Measurements from ENCODE around the gene FAM13C. TPM values are rescaled to one million over a fixed set of nuclear protein-coding genes. Genes with fewer than 3 reads are reported as not detected.

FAM13C gene
- polyA plus RNA-seq, 1 donor: 7.1 TPM

DNA sequence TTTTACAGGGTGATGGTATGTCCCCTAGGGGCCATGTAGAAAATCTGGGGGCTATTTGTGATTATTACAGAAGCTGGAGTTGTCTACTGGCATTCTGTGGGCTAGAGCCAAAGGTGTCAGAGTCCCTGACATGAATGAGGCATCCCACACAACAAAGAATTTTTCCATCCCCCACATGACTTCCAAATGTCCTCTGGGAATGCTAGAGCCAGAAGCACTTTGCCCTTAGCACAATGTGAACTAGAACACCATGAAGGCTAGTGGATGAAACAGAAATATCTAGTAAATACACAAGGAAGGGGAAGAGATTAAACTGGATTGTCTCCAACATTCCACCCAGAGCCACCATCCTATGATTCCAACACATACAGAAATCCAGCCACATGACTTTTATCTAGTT lies 46.9 kb downstream of the FAM13C start:
- no peak for DNase-seq

DNA sequence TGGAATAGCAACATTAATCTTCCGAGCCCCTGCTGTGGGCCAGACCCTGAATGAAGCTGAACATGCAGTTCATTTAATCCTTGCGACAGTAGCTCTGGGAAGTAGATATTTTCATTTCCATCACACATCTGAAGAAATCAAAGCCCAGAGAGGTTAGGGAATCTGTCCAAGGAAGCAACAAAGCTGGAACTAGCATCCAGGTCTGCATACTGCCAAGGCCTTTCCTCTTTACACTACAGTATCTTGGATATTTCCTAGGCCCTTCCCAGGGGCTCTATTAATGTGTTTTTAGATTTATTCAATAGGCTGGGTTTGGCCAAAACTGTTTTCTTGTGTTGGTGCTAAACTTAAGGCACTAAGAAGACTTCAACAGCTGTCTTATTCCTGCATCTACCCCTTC lies 48.1 kb downstream of the FAM13C start:
- DNase-seq: no peak

DNA sequence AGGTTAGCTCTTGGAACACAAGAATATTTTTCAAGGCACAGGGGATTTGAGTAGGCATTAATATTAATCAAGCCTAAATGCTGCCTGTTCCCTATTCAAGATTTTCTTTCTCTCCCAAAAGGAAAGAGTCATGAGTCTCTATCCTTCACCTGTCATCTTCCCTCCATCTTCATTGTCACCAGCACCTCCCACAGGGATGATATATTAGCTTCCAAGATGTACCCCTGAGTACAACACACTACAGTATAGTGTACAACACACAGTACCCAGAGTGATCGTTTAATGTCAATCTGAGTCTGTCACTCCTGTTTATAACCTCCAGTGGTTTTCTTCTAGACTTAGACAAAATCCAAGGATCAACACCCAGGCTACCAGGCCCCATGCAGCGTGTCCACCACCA lies 50.1 kb downstream of the FAM13C start:
- DNase-seq: no peak

DNA sequence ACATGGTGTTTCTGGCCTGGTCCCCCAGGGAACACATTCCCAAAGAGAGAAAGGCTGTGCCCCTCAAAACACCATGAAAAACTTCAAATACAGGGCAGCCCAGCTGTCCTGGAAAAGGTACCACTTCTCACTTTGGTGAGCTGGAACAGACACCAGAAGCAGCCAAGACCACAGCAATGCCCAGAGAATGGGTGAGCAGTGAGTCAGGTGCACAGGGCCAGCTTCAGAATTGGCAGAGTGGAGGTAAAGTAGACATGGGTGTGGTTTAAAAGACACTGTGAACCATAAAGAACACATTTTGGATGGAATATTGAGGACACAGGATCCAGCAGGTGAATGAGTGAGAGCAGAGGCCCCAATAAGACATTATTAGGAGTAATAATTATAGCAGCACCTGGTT lies 51.3 kb downstream of the FAM13C start:
- DNase-seq: no peak

DNA sequence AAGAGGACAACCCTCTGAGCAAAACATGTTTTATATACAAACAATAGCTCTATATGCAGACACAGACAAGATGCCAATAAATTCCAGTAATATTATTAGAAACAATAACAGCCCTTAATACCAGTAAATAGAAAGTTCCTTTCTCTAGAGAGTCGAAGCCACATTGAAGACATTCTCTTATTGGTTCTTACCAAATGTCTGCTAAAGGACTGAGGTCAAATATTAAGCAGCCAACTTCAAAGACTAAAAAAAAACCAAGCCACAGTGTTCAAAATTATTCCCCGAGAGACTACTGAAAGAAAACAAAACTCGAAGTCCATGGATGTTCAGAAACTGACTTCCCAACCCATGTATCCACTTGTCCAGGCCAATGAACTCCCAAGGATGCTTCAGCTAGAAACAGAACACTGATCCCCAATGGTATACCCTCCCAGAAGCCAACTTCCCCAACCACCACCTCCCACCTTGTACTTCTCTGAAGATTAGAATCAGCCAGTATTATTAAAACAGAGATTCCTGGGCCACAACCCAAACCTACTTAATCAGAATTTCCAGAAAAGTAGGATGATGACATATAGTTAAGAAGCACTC lies 51.9 kb downstream of the FAM13C start:
- no peak for DNase-seq

DNA sequence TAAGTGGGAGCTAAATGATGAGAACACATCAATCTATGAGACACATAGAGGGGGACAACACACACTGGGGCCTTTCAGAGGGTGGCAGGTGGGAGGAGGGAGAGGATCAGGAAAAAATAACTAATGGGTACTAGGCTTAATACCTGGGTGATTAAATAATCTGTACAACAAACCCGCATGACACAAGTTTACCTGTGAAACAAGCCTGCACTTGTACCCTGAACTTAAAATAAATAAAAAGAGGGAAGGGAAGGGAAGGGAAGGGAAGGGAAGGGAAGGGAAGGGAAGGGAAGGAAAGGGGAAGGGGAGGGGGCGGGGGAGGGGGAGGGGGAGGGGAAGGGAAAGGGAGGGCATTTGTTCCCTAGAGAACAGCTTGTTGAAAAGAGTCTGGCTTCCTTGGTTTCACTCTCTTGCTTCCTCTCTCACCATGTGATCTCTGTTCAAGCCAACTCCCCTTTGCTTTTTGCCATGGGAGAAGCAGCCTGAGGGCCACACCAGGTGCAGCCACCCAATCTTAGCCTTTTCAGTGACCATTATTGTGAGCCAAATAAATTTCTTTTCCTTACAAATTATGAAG lies 57.7 kb downstream of the FAM13C start:
- no peak for DNase-seq

DNA sequence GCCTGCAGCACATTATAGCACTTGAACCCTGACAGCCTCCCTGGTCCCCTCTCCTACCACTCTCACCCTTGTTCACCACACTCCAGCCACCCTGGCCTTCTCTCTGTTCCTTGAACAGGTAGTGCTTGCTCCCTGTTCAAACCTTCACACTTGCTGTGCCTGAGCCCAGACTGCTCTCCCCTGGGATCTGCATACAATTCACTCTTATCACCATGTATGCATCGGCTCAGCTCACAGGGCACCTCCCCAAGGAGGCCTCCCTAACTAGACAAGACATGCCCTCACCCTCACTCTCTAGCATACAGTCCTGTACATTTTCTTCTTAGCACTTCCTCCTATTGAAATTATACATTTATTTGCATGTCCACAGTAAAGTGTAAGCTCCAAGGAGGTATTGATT lies 59.3 kb downstream of the FAM13C start:
- DNase-seq: no peak

DNA sequence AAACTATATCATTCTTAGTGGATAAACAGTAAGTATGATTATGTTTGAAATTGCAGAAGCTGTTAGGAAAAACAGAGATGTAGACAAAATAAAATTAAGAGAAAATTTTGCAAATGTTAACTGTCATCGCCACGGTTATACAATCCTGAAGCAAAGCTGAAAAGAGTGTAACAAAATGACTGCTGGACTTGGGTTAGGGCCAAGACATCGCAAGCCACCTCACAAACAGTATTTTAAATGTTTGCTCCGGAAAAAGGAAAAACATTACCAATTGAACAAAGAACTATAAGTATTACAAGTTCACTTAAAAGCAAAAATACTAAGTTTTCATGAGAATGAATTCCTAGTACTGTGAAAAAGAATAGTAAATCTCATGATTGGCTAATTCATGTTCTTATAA lies 60.0 kb downstream of the FAM13C start:
- no peak for DNase-seq

DNA sequence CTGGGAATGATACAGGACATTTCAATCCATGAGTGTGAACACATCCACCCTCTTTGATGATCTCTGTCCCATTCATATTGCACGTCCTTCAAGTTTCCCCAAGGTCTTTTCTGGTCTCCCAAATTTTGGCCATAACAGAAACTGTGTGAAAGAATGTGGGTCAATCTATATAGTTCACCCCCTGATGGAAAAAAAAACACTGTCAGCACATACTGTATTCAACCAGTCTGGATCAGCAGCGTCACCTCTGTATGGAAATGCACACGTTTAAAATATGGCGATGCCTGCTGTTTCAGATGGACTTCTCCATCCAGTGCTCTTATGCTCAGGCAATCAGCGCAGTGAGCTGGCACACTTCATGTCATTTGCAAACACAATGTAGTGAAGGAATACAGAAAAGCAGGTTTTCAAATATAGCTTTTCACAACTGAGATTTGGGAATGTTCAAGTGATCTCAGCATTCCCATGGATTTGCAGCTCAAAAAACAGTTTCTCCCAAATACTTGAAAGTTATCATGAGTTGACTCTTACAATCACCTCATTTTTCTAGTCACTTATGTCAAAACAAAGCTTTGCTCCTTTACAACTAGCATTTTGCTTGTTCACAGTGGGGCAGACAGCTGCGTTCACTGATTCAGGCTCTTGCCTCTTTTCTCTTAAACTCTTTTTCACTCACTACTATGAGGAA lies 61.1 kb downstream of the FAM13C start:
- DNase-seq: no peak

DNA sequence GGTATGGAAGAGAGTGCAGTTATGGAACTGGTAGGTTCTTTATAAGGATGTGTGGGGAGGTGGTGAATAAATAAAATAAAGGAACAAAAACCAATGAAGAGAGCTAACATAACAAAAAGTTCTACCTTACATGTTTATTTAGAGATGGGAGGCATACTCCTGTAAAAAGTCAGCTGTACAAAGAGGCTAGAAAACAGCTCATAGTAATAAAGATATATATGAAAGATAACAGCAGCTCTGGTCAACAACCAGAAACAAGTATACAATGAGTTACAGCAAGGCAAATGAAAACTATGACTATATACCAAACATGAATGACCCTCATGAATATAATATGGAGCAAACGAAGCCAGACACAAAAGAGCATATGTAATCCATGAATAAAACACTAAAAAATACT lies 62.0 kb downstream of the FAM13C start:
- DNase-seq: no peak

DNA sequence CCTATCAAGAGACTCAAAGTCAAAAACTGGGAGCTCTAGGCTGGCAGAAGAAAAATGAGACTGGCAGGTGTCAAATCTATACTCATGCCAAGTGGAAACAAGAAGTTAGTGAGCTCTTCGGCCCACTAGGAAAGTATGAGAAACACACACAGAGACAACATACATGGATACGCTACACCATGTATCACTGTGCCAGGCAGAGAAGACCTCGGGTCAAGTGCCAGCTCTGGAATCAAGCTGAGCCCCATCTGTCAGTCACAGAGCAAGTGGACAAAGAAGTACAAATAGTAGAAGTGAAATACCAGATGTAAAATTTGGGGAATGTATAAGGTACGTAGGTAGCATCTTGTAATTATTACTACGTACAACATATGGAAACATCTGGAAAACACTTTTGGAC lies 62.4 kb downstream of the FAM13C start:
- no peak for DNase-seq

DNA sequence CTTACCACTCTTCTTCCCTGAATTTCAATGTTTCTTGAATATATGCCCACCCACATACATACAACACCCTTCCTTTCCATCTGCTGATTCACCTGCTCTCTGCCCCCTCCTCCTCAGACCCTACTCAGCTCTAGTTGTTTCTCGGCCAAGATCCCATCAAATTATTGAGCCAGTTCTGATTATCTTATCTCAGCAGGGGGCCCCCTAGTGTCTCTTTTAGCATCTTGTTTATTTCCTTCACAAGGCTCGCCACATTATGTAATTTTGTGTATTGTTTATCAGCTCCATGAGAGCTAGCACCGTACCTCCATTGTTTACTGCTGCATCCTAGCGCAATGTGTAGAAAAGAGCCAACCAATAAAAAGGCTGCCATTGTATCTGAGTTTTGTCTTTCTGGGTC lies 71.9 kb downstream of the FAM13C start:
- DNase-seq: no peak

DNA sequence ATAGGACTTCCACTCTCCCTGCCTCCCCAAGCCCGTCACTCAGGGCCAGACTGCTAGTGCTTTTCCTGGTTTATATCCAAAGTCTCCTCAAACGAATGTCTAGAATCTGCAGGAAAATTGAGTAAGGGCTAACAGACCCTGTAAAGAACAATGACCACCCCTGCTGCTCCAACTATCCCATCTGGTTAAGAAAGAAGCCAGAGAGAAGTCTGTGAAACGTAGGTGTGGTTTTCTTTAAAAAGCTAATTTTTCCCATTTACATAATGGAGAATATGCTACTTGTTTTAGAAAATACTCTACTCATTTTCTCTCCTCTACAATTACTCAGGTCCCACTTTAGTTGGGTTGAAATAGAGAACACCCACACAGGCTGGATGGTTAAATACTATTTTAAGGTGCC lies 72.5 kb downstream of the FAM13C start:
- no peak for DNase-seq

DNA sequence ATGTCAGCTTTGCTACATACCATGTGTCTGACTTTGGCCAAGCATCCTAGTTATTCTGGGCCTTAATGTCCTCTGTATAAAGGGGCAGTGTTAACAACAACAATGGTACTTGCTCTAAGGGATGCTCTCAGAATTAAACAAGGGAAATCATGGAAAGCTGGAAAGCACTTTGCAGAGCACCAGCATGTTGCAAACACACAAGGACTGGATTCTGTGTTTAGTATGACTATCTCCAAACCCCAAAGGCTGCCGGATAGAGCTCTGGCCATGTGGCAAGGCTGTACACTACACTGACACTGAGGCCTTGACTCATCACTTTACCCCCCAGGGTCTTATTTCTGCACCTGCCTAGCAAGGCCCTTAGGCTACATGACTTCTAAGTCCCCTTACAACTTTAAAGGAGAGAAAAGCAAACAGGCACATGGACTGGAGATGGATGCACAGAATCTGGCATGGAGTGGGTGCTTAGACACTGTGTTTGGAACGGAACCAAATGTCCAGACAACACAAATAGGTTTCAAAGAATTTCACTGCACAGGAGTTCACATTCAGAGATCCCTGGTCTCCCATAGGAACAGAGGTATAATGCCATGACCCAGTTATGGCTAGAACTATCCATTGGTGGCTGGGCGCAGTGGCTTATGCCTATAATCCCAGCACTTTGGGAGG lies 74.6 kb downstream of the FAM13C start:
- DNase-seq: no peak

DNA sequence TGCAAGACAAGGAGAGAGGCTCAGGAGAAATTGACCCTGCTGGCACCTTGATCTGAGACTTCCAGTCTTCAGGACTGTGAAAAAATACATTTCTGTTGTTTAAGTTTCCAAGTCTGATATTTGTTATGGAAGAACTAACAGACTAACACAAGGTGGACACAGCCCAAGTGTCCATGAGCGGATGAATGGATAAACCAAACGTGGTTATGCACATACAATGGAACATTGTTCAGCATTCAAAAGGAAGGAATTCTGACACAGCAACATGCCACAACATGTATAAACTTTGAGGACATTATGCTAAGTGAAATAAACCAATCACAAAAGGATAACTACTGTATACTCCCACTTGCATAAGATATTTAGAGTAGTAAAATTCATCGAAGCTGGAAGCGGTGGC lies 76.5 kb downstream of the FAM13C start:
- DNase-seq: no peak

DNA sequence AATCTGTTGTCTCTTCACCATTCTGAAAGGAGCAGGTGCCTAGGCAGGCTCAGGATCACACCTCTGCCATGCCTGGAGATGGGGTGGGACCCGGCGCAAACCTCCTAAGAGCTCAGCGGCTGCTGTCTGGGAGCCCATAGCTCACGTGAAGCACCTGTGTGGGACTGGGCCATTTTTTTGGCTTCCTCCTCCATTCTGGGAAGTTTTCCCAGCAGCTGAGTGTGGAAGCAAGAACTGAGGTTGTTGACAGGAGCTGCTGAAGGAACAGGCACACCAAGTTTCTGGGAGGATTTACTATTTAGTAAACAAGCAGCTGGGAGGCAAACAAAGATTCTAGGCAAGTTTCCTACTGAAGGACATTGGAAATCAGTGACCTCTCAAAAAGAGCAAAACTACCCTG lies 77.3 kb downstream of the FAM13C start:
- DNase-seq: no peak

DNA sequence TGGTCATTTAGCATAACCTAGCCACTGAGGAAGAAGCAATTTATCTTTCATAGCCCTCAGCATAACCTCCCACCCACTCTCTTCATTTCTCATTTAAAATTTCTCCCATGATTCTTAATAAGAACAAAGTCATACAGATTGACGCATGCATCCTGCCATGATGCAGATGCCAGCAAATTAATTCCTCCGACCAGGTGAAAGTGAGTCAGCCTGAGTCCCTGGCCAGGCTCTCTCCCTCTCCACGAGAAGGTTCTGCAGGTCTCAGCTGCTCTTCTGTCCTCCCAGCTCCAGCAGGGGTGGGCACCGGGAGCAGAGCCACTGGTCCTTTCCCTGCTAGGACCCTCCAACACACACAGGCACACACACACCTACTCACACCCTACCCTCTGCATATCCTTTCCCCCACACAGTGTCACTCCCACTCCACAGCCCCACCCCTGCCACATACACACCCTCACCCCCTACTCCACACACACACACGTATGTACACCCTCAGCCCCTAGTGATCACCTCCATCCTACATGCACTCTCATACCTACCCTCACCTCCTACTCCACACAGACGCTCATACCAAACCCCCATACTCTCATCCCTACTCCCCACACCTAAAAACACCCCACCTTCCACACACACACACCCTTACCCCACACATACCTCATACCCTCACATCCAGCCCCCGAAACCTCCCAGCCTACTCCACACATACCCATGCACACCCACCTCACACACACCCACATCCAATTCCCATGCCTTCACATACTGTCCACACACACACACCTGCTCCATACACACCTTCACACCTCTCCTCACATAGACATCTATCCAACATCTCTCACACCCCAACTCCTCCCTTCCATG lies 78.0 kb downstream of the FAM13C start:
- DNase-seq: no peak

DNA sequence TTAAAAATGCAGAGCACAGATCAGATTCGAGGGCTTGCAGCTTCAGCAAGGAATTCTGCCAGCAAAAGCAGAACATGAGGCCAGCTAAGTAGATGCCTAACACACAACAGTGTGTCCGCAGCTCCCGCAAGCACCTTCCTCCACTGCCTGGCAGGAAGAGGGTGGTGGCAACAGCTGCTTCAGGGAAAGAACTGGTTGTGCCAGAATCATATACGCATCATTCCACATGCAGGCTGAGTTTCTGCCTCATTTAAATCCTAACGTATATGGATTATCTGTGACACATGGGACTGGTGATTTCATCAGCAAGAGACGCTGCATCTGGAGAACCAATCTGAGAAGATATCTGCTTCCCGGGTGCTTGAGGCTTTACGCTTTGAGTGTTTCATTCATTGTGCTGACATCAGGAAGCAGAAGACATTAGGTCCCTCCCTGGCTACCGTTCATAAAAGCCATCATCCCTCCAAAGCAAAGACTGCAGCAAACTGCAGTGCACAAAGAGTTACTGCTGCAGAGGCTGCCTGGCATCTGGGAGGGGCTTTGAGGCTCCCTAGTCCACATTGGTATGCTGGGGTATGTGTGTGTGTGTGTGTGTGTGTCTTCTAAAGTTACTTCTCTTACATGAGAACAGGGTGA lies 78.8 kb downstream of the FAM13C start:
- no peak for DNase-seq

DNA sequence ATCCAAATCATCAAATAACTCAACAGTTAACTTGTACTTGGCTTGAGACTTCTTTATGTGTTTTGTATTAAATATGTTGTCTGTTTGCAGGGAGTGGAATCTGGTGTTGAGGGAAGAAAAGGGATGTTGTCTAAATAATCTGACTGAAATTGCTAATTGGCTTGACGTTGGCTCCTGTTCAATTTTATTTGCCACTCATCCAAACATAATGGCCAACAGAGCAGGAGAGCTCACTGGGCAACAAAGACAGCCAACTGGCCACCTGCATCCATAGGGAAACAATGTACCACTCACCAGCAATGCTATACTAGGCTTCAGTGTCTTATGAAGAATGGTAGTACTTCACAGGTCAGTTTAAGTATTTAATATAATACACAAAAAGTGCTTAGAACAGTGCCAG lies 80.5 kb downstream of the FAM13C start:
- no peak for DNase-seq

DNA sequence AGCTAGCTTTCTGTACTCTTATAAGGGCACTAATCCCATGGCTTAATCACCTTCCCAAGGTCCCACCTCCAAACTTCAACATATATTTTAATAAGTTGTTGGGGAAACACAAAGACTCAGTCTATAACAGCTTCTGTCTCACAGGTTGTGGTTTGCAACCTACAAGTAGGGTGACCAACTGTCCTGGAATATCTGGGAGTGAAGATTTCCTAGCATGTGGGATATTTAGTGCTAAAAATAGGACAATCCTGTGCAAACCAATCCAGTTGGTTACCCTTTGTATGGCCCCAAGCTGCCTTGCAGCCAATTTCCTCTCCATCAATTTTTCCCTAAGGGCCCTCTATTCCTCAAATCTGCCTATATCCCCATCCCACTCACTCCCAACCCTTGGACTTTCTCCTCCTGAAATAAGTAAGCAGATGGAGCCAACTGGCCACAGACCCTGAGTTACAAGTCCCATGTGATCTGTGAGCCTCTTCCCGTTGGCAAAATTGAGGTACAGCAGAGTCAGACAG lies 82.3 kb downstream of the FAM13C start:
- DNase-seq: no peak

DNA sequence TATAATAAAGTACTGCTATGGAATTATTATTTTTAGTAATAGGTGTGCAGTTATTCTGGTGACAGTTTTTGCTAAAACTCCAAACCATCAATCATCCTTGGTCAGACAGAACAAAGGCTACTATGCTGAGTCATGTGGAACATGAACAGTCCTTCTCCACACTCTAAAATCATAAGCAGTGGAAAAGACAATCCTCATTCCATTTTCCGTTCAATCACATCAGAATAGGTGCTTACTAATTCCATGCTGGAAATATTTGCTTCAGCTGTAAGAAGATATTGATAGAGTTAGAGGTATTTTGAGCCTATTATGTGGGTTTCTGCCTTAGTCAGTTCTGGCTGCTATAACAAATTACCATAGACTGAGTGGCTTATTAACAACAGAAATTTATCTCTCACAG lies 82.9 kb downstream of the FAM13C start:
- no peak for DNase-seq

DNA sequence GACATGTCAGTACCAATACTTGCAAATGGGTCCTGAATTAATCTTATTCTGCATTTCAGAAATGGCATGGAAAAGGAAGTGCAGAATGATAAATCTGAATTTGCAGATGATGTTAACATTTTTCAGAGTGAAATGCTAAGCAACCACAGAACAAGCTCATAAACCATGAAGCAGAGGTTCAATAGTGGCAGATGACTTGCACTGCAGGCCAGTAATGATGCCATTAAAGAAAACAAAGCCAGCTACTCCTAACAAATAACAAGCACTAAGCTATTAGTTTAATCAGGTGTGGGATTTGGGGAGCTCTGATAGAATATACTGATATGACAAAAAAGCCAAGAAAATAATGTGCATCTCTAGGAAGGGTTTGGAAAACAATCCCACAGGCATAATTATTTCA lies 85.4 kb downstream of the FAM13C start:
- DNase-seq: no peak

Measured in left kidney (tissue), 2 donors.